ENCODE data around the gene KLB. TPM values are rescaled to one million over a fixed set of nuclear protein-coding genes. Genes with fewer than 3 reads are reported as not detected.
"Not testable (repeated sequence)": the region's sequence is repeated elsewhere in the genome, so short reads cannot be mapped to it uniquely, and the experiment has no call there.

Gene KLB
- total RNA-seq, 1 experiment from 2014 or later, result not detected

- no peak for DNase-seq (ENCODE audit: low spot score)
Observed at GRCh38 chr4:39426728-39427127, 20.0 kb downstream of the KLB start.

DNA sequence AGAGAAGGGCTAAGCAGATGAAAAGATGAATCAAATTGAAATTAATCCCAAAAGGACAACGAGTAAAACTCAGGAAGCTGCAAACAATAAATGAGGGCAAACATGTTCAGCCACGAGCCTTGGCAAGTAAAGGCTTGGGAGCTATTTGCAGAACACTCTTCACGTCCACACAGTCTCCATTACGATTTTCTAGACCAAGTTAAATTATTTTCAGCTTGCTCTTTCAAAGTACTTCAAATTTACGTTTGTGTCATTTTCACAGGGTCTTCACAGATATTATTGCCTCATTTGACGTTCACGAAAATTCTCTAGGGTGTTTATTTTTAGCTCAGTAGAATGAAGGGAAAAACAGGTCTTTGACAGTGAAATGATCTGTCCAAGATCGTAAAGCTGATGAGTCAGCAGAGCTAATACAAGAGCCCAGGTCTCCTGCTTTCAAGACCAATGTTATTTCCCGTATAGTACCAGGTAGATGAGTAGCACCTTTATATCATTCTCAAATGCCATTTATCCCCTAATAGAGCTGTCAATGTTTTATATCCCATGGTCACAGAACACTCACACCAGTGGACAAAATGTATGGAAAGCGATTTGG, 20.9 kb downstream of the KLB start:
- DNase-seq (ENCODE audit: low spot score), result no peak

- DNase-seq (ENCODE audit: low spot score), result no peak
Observed at GRCh38 chr4:39429476-39430334, 23.0 kb downstream of the KLB start.

- no peak for DNase-seq (ENCODE audit: low spot score)
Observed at GRCh38 chr4:39433878-39434492, 27.3 kb downstream of the KLB start.

DNA sequence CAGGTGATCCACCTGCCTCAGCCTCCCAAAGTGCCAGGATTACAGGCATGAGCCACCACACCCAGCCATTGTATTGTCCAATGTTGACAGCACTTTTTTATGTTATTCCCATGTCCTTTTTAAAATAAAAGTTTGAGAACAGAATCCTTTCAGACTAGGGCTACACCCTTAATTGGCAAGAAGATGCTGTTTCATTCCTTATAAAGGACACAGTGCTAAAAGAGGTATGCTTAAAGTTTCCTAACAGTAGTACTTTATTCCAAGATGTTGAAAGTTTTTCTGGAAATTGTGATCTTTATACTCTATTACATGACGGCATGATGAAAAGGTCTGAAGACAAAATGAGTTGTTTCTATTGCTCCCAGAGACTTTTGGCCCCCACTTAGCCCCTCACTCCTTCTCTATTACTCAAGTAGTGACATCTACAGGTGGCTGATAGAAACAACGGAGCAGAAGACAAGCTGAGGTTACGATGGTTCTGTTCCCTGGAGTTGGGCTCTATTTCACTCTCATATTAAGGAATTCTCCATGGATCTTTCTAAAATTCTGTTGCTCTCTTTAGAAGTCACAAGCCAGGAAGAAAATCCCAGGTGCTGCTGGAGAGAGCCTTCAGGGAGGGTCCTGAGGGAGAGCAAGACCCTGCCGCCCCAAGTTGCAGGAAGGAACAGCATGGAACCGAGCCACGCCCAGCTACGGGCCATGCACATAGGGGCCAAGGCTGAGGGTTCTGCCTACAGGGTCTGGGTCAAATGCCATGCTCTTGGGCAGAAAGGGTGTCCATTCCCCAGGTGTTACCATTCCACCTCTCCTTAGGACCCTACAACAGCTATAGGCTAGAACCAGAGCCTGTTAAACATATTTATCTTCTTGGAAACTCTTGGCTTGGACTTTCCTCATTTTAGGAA, 29.2 kb downstream of the KLB start:
- DNase-seq (ENCODE audit: low spot score), result no peak

GRCh38 chr4:39441593-39441992, 34.9 kb downstream of the KLB start:
- no peak for DNase-seq (ENCODE audit: low spot score)

DNA sequence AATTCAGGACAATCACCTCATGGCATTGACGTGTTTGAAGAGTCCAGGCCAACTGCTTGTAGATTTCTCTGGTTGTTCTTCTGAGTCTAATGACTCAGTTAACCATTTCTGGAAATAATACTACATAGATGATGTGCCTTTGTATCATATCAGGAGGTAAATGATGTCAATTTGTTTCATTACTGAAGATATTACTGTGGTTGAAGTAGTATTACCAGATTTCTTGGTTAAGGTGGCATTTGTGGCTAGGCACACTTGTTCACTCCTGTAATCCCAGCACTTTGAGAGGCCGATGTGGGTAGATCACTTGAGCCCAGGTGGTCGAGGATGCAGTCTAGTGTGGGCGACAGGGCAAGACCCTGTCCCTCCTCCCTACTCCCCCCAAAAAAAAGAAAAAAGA, 36.3 kb downstream of the KLB start:
- DNase-seq (ENCODE audit: low spot score), result no peak

DNA sequence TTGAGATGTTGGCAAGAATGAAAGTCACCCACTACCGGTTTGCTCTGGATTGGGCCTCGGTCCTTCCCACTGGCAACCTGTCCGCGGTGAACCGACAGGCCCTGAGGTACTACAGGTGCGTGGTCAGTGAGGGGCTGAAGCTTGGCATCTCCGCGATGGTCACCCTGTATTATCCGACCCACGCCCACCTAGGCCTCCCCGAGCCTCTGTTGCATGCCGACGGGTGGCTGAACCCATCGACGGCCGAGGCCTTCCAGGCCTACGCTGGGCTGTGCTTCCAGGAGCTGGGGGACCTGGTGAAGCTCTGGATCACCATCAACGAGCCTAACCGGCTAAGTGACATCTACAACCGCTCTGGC, 39.7 kb downstream of the KLB start:
- no peak for DNase-seq (ENCODE audit: low spot score)

GRCh38 chr4:39446842-39447573, 40.3 kb downstream of the KLB start:
- DNase-seq (ENCODE audit: low spot score), result no peak

DNA sequence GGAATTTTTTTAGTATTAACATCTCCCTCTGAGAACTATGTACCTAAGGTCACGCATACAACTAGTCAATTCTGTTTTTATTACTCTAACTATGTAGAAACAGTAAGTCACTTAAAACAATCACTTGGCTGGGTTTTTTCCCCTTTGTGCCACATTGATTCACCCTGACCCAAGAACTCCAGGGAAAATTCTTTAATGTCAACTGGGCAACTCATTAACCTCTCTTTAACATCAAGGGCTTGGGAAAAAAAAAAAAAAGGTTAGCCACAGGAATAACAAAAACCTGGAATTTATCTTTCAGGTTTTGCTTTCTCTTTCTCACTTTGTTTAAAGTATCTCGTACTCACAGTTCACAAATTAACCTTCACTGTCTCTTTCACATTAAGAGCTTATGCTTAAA, 43.9 kb downstream of the KLB start:
- DNase-seq (ENCODE audit: low spot score), result no peak

DNA sequence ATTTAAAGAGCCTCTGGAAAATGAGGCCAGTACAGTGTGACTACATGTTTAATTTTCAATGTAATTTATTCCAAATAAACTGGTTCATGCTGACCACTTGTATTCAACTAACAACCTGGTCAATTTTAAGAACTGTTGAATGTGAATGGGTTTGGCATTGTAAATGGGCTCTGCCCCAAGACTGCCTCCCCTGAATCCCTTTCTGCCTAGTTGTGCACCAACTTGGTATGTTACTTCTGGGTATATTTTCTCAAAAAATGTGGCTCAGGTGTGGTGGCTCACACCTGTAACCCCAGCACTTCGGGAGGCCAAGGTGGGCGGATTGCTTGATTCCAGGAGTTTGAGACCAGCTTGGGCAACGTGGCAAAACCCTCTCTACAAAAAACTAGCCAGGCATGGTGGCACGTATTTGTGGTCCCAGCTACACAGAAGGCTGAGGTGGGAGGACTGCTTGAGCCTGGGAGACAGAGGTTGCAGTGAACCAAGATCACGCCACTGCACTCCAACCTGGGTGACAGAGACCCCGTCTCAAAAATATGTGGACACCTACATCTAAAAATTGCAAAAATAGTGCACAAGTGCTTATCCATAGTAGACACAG, 44.8 kb downstream of the KLB start:
- no peak for DNase-seq (ENCODE audit: low spot score)

GRCh38 chr4:39452153-39452859, 45.6 kb downstream of the KLB start:
- no peak for DNase-seq (ENCODE audit: low spot score)

DNA sequence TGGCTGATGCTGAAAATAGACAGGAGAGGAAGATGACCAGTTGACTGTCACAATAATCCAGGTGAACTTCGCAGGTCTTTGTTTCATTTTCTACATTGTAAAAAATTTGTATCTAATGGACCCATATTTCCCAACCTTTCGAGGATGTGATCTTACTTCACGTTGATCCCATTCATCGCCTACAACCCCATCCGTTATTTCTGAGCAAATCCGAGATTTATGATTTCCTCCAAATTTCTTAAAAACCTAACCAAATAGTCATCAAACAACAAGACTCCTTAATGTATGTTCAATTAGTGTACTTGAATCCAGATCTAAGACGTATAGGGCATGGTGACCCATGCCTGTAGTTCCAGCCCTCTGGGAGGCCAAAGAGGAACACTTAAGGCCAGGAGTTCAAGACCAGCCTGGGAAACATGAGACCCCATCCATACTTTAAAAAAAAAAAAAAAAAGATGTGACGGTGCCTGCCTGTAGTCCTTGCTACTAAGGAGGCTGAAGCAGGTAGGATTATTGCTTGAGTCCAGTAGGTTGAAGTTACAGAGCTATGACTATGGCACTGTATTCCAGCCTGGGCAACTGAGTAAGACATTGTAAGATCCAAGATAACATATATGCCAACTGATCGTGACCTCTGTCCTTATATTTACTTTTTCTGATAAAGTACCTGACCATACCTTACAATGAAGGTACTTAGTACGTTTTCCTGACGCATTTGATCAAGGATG, 46.3 kb downstream of the KLB start:
- DNase-seq (ENCODE audit: low spot score), result no peak

DNA sequence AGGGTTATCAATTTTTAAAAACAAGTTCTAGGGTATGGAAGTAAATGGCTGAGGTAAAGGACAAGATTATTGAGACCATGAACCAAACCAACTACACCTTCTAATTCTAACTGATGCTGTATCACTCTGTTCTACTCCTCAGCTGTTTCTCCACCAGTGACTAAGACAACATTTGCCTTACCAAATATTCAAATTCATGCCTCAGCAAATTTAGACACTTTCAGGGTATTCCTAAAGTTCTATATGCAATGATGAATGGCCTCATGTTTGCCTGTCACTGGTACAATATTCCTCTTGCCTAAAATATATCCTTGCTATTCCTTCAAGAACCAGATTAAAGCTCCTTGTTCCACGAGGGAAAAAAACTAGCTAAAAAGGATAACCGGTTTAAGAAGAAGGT, 47.0 kb downstream of the KLB start:
- no peak for DNase-seq (ENCODE audit: low spot score)

DNA sequence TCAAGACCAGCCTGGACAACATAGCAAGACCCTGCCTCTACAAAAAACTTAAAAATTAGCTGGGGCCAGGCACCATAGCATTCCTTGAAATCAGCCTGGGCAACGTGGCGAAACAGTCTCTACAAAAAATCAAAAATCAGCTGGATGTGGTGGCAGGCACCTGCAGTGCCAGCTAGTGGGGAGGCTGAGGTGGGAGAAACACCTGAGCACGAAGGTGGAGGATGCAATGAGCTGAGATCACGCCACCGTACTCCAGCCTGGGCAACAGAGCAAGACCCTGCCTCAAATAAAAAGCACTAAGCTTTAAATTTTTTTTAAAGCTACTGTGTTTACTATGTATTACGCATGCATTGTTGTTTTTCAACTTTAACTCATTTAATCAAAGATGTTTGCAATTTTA, 48.8 kb downstream of the KLB start:
- no peak for DNase-seq (ENCODE audit: low spot score)

DNA sequence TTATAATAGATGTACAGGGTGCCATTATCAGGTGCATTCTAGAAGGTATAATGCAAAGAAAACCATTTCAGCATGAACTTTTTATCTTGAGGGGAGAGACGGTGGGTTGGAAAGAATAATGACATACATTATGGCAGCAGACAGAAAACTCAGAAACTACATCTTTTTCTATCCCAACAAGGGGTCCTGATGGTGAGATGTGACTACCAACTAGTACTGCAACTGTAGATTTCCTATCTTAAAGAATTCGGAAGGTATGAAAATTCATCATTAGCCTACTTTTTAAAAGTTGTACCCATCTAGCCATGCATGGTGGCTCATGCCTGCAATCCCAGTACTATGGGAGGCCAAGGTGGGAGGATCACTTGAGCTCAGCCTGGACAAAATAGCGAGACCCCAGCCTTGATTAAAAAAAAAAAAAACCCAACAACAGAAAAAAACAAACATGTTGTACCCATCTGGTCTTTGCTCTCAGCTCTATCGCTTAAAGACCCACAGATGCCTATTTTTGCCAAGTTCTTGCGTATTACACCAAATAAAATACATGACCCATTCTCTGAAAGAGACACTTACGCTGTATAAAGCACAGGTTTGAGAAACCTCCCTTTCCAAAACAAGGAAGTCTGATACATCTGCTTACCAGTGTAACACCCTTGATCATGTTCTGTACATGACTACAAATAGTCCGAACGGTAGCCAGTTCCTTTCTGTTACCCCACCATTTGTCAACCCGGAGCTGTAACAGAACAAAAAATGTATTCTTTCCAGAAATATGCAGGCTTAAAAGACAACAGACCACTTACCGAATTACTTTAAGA, 50.4 kb downstream of the KLB start:
- no peak for DNase-seq (ENCODE audit: low spot score)

DNA sequence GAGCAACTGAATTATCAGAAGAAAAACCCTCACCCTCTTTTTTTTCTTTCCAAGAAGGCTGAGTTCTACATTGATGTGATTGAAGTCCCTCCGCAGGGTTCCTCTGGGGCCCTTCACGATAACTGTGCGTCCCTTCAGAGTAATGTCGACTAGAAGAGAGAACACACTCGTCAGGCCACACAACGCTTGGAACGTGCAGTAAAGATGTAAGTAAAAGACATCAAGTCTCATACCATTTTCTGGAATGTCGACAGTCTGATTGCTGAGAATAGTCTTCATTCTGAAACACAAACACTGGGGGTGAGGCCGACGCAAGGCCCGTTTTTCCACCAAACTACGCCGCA, 51.4 kb downstream of the KLB start:
- DNase-seq (ENCODE audit: low spot score), result not testable (repeated sequence)

DNA sequence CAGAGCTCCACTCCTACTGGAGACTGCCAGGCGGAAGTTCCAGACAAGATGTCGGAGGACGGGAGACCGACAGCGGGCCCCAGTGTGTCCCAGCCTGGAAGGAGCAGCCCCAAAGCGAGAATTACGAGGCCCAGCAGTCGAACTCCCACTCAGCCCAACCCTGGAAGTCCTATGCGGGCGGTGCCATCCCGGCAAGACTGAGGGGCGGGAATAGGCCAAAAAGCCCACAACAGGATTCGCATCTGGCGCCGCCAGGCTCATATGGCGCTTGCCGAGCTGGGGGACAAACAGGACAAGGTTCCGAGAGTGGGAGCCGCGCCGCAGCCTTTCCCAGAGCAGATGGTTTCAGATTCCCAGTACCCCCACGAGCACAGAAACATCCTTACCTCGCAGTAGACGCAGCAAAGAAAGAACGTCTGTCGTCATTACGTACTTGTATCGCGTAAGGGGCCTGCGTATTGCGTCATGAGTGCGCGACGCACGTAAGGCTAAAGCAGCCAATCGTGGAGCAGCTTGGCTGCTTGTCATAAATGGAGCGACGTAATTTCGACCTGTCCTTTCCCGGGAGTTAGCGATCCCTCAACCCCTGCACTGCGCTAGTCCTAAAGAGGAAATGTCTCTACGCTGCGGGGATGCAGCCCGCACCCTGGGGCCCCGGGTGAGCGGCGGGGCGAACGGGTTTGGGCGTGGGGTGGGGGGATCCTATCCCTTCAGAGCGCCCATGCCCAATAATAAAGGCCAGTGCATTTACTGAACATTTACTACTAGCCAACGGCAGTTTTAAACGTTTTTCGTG, 52.0 kb downstream of the KLB start, which contains the start of the genes LIAS and RPL9:
Gene LIAS, plus strand, starts transcription at position 552 of the 796 bp plus-strand sequence. Its CDS starts 62 bp downstream, at position 614.
Gene RPL9, minus strand, starts transcription at position 418 of the 796 bp plus-strand sequence. CDS start 483 bp downstream, outside the sequence.
- peak; percentile 97 for DNase-seq (ENCODE audit: low spot score)

All from A172 (cell line).